DND-41 (cell line): ENCODE results near the gene GRID1.

Experiments used
- ATAC-seq: fragments of 200-7000 bp; cut with Tn5 transposase; 3 replicates; pipeline ENCODE4 v1.9.1; 2021; ENCODE audit warnings: low read depth; ENCODE audit not compliant: insufficient read depth
- DNase-seq: peaks from one replicate; pipeline ENCODE4 v3.0.0-alpha.2; 2020
- H2AFZ ChIP-seq: 2 replicates; pipeline ENCODE4 v1.6.0; 2012; ENCODE audit warnings: low read depth, low read length
- H3K27ac ChIP-seq: 2 replicates; pipeline ENCODE4 v1.5.1; 2012; ENCODE audit warnings: low read length, inconsistent platforms
- H3K27me3 ChIP-seq: fragments of 200-600 bp; sonication (generic); 2 replicates; pipeline ENCODE4 v1.6.0; 2012; ENCODE audit warnings: low read length, mild to moderate bottlenecking, inconsistent platforms; ENCODE audit not compliant: insufficient read depth, poor library complexity
- H3K36me3 ChIP-seq: 2 replicates; pipeline ENCODE4 v1.5.1; 2012; ENCODE audit warnings: low read length, inconsistent platforms; ENCODE audit not compliant: insufficient read depth
- H3K4me1 ChIP-seq: 2 replicates; pipeline ENCODE4 v1.5.1; 2012; ENCODE audit warnings: mild to moderate bottlenecking, low read length; ENCODE audit not compliant: insufficient read depth
- H3K4me2 ChIP-seq: 2 replicates; pipeline ENCODE4 v1.6.0; 2012; ENCODE audit warnings: mild to moderate bottlenecking, moderate library complexity, low read length, inconsistent platforms; ENCODE audit not compliant: insufficient read depth
- H3K4me3 ChIP-seq, 2 experiments: fragments of 200-600 bp in 1 of 2; shearing (Covaris generic) in 1 of 2; 2 replicates each; pipeline ENCODE4 v1.5.1; 2012 to 2016; ENCODE audit warnings: inconsistent platforms in 2 of 2, low read length in 2 of 2, mild to moderate bottlenecking in 2 of 2, low read depth in 1 of 2, moderate library complexity in 1 of 2
- H3K79me2 ChIP-seq: 2 replicates; pipeline ENCODE4 v1.6.0; 2012; ENCODE audit warnings: low read length, inconsistent platforms; ENCODE audit not compliant: insufficient read depth
- H3K9ac ChIP-seq: 2 replicates; pipeline ENCODE4 v1.6.0; 2012; ENCODE audit warnings: low read depth, mild to moderate bottlenecking, inconsistent platforms, low read length, moderate library complexity
- H3K9me3 ChIP-seq: 2 replicates; pipeline ENCODE4 v1.5.1; 2012; ENCODE audit warnings: low read length, moderate library complexity, mild to moderate bottlenecking, inconsistent platforms; ENCODE audit not compliant: insufficient read depth, severe bottlenecking
- H4K20me1 ChIP-seq: 2 replicates; pipeline ENCODE4 v1.6.0; 2012; ENCODE audit warnings: low read length; ENCODE audit not compliant: insufficient read depth
- EZH2 ChIP-seq: IDR thresholded peaks from 3 replicates; pipeline ENCODE4 v1.6.1; 2012; ENCODE audit warnings: borderline replicate concordance, low read depth, mild to moderate bottlenecking, moderate library complexity, low read length, inconsistent platforms; ENCODE audit not compliant: severe bottlenecking
- TF ChIP-seq, protein P1 (sequence below): IDR thresholded peaks from 2 replicates; pipeline ENCODE4 v1.5.1; 2012; ENCODE audit warnings: borderline replicate concordance, low read length, moderate library complexity, mild to moderate bottlenecking; ENCODE audit not compliant: poor library complexity, severe bottlenecking; ENCODE audit errors: extremely low read depth

The GRID1 gene

DNA sequence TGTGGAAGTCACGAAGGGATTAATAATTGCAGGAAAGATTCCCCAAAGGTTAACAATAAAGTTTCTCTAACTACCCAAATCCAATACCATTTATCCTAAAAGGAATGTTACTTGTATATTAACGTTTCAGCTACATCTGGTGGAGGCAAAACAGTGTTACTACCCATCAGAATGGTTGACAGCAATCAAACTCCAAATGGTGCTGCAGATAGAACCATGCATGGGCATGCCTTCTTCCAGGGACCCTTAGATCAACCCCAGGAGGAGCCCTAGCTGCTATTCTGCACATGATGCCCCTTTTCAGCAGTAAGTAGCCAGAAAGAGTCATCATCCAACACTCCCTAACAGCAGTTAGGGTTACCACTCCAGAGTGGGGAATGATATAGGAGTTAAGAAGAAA, 336.3 kb downstream of the GRID1 start:
- Histone ChIP-seq H2AFZ (no peak overlapping the region), H3K4me3 (no peak overlapping the region), H4K20me1 (no peaks in the 10 kb centered on the region), H3K79me2 (no peaks in the 10 kb centered on the region), H3K4me1 (0 out of 2 replicates have a peak, but pooled peaks cover 4% of the 10 kb centered on the region), H3K9ac (no peak overlapping the region), H3K27ac (no peak overlapping the region), H3K9me3 (peaks cover 13% of the 10 kb centered on the region), H3K36me3 (no peaks in the 10 kb centered on the region), H3K4me2 (no peak overlapping the region), H3K27me3 (no peaks in the 10 kb centered on the region)
- TF ChIP-seq, protein P1, sequence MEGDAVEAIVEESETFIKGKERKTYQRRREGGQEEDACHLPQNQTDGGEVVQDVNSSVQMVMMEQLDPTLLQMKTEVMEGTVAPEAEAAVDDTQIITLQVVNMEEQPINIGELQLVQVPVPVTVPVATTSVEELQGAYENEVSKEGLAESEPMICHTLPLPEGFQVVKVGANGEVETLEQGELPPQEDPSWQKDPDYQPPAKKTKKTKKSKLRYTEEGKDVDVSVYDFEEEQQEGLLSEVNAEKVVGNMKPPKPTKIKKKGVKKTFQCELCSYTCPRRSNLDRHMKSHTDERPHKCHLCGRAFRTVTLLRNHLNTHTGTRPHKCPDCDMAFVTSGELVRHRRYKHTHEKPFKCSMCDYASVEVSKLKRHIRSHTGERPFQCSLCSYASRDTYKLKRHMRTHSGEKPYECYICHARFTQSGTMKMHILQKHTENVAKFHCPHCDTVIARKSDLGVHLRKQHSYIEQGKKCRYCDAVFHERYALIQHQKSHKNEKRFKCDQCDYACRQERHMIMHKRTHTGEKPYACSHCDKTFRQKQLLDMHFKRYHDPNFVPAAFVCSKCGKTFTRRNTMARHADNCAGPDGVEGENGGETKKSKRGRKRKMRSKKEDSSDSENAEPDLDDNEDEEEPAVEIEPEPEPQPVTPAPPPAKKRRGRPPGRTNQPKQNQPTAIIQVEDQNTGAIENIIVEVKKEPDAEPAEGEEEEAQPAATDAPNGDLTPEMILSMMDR, result no peak
- no peak for TF ChIP-seq EZH2
- ATAC-seq (no peak), DNase-seq (no peak)

DNA sequence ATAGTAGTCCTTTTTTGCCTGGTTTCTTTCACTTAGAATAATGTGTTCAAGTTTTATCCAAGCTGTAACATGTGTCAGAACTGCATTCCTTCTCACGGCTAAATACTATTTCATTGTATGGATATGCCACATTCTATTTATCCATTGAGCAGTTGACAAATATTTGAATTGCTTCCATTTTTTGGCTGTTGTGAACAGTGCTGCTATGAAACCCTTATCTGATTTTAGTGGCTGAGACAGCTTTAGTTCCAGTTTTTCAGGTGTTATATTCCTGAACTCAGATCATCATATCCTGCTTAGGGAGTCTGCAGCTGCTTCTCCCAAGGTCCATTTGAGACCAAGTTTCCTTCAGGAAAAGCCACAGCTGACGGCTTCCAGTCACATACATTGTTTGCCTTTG, 339.2 kb downstream of the GRID1 start:
- ATAC-seq, result no peak
- no peak overlapping the region for H3K27ac ChIP-seq
- H3K4me1 ChIP-seq, result 0 out of 2 replicates have a peak, but pooled peaks cover 4% of the 10 kb centered on the region
- H3K27me3 ChIP-seq, result no peaks in the 10 kb centered on the region
- H3K4me3 ChIP-seq, result no peak overlapping the region
- H3K9ac ChIP-seq, result no peak overlapping the region
- no peak for DNase-seq
- no peaks in the 10 kb centered on the region for H3K79me2 ChIP-seq
- H2AFZ ChIP-seq, result no peak overlapping the region
- no peak overlapping the region for H3K4me2 ChIP-seq
- H3K36me3 ChIP-seq, result no peaks in the 10 kb centered on the region
- H4K20me1 ChIP-seq, result no peaks in the 10 kb centered on the region
- peaks cover 13% of the 10 kb centered on the region for H3K9me3 ChIP-seq
- TF ChIP-seq EZH2, result no peak
- TF ChIP-seq, protein P1, result no peak

DNA sequence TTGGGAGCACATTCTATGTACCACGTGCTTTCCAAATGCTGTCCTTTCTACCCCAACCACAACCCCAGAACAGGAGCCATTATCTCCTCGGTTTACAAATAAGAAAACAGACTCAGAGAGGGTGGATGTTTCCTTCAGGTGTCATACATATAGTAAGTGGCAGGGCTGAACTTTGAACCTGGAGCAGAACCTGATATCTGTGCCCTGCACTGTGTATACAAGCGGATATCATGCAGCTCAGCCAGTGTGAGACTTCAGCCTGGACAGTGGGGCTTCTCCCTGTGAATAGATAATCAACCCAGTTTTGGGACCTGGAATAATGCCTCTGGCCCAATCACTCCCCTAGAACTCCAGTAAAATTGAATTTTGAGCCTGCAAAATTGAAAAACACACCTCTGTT, 341.1 kb downstream of the GRID1 start:
- no peak for ATAC-seq
- TF ChIP-seq, protein P1, result no peak
- TF ChIP-seq EZH2, result no peak
- Histone ChIP-seq H3K27ac (no peak overlapping the region), H3K4me1 (peaks cover 12% of the 10 kb centered on the region), H3K27me3 (no peaks in the 10 kb centered on the region), H3K4me3 (no peak overlapping the region), H3K9me3 (peaks cover 4% of the 10 kb centered on the region), H3K9ac (no peak overlapping the region), H2AFZ (no peak overlapping the region), H3K36me3 (no peaks in the 10 kb centered on the region), H4K20me1 (no peaks in the 10 kb centered on the region), H3K79me2 (no peaks in the 10 kb centered on the region), H3K4me2 (no peak overlapping the region)
- DNase-seq, result no peak
